Lung (tissue), 12 donors: ENCODE results near the gene CACNA1D. TPM values are rescaled to one million over a fixed set of nuclear protein-coding genes. Genes with fewer than 3 reads are reported as not detected.

Source experiments
- ATAC-seq: fragments of 200-7000 bp; cut with Tn5 transposase; one replicate; pipeline ENCODE4 v1.9.1; 2020; ENCODE audit warnings: moderate number of reproducible peaks; ENCODE audit not compliant: insufficient read depth, low FRiP score
- DNase-seq, 3 donors: peaks; one replicate each; pipeline ENCODE4 v3.0.0-alpha.2; 2013 to 2017
- H3K27ac ChIP-seq, 2 donors: one replicate each; pipeline ENCODE4 v1.5.1; 2013; ENCODE audit warnings: mild to moderate bottlenecking in 2 of 2, moderate library complexity in 2 of 2, control low read depth in 1 of 2, inconsistent platforms in 1 of 2, low read depth in 1 of 2, low read length in 1 of 2
- H3K27me3 ChIP-seq, 3 donors: one replicate each; pipeline ENCODE4 v1.5.1; 2013; ENCODE audit warnings: low read length in 2 of 3; ENCODE audit not compliant: control insufficient read depth in 3 of 3, insufficient read depth in 3 of 3
- H3K36me3 ChIP-seq, 4 donors: one replicate each; pipeline ENCODE4 v1.5.1; 2013; ENCODE audit warnings: low read length in 4 of 4, mild to moderate bottlenecking in 1 of 4, moderate library complexity in 1 of 4; ENCODE audit not compliant: control insufficient read depth in 4 of 4, insufficient read depth in 4 of 4
- H3K4me1 ChIP-seq, 5 donors: one replicate each; pipeline ENCODE4 v1.5.1; 2013; ENCODE audit warnings: low read length in 5 of 5, mild to moderate bottlenecking in 2 of 5, moderate library complexity in 1 of 5; ENCODE audit not compliant: control insufficient read depth in 5 of 5, insufficient read depth in 5 of 5
- H3K4me3 ChIP-seq: one replicate; pipeline ENCODE4 v1.5.1; 2013; ENCODE audit warnings: mild to moderate bottlenecking, control low read depth, moderate library complexity
- H3K9ac ChIP-seq, 2 donors: one replicate each; pipeline ENCODE4 v1.5.1; 2013; ENCODE audit warnings: low read length in 2 of 2, control low read depth in 1 of 2; ENCODE audit not compliant: insufficient read depth in 1 of 2
- H3K9me3 ChIP-seq, 4 donors: one replicate each; pipeline ENCODE4 v1.5.1; 2013; ENCODE audit warnings: low read length in 3 of 4, mild to moderate bottlenecking in 1 of 4, moderate library complexity in 1 of 4; ENCODE audit not compliant: control insufficient read depth in 4 of 4, insufficient read depth in 3 of 4
- CTCF ChIP-seq: IDR thresholded peaks from 2 replicates; pipeline ENCODE4 v1.5.1; 2012; ENCODE audit warnings: mild to moderate bottlenecking; ENCODE audit errors: control extremely low read depth, extremely low read depth
- WGBS, 2 donors: extraction: QIAGEN DNeasy Blood & Tissue Kit; methylation state at CpG; one replicate each; pipeline ENCODE4 v1.1.7; 2013; 5-methylcytosine and 5-hydroxymethylcytosine counted together
- polyA plus RNA-seq, 2 donors: library from polyadenylated mRNA; stranded (reverse); fragments of 200-250 nt; gene quantifications; one replicate each; pipeline ENCODE4 v1.2.1, GENCODE V29; 2013
- total RNA-seq, 2 donors: library from RNA; depleted of rRNA in 1 of 2; stranded (reverse); fragments of >200 nt in 1 of 2; gene quantifications; one replicate each; pipeline ENCODE4 v1.2.1, GENCODE V29; 2014 to 2021
- donor health status: control.
- donor health status: control.
- donor health status: Bipolar disorder and iron deficiency.
- donor health status: healthy.
- donor health status: DM: yes; HTN: yes; CAD: no.

The CACNA1D gene
- total and polyA plus RNA-seq, 4 donors: 2.7 to 96.8 (median 23.1) TPM

GRCh38 chr3:53729159-53729558 lies 234.7 kb downstream of the CACNA1D start:
- Histone ChIP-seq H3K36me3 (peaks cover 0 to 44% (median 18%) of the 10 kb centered on the region in 4 donors), H3K27me3 (no peaks in the 10 kb centered on the region), H3K4me1 (peaks cover 0 to 9% (median 0%) of the 10 kb centered on the region in 5 donors), H3K4me3 (no peak overlapping the region), H3K27ac (no peak overlapping the region), H3K9ac (no peak overlapping the region), H3K9me3 (peaks cover 0 to 3% (median 0%) of the 10 kb centered on the region in 4 donors)
- ATAC-seq (no peak), DNase-seq (no peak)
- WGBS, 2 donors: 89 to 91% methylated on average over 6 of the region's 6 CpGs
- no peak for TF ChIP-seq CTCF

GRCh38 chr3:53729618-53730017 lies 235.2 kb downstream of the CACNA1D start:
- 55 to 78% methylated on average over 2 of the region's 2 CpGs for WGBS, 2 donors
- ATAC-seq (no peak), DNase-seq (no peak)
- H3K36me3 ChIP-seq: peaks cover 0 to 44% (median 18%) of the 10 kb centered on the region in 4 donors
- H3K27me3 ChIP-seq: no peaks in the 10 kb centered on the region
- H3K27ac ChIP-seq: no peak overlapping the region
- no peak overlapping the region for H3K9ac ChIP-seq
- TF ChIP-seq CTCF: no peak
- H3K4me1 ChIP-seq: peaks cover 0 to 9% (median 0%) of the 10 kb centered on the region in 5 donors
- H3K9me3 ChIP-seq: peaks cover 0 to 3% (median 0%) of the 10 kb centered on the region in 4 donors
- H3K4me3 ChIP-seq: no peak overlapping the region

GRCh38 chr3:53730576-53730975 lies 236.2 kb downstream of the CACNA1D start:
- 63 to 80% methylated on average over 8 of the region's 8 CpGs for WGBS, 2 donors
- TF ChIP-seq CTCF: no peak
- H3K27ac ChIP-seq: no peak overlapping the region
- peaks cover 0 to 3% (median 0%) of the 10 kb centered on the region in 4 donors for H3K9me3 ChIP-seq
- DNase-seq (peak; percentile 79 to 88 (median 86)), ATAC-seq (no peak)
- peaks cover 0 to 43% (median 19%) of the 10 kb centered on the region in 4 donors for H3K36me3 ChIP-seq
- no peaks in the 10 kb centered on the region for H3K27me3 ChIP-seq
- H3K4me1 ChIP-seq: peaks cover 0 to 9% (median 0%) of the 10 kb centered on the region in 5 donors
- no peak overlapping the region for H3K9ac ChIP-seq
- H3K4me3 ChIP-seq: peak overlapping the region; percentile 13

- ATAC-seq (no peak), DNase-seq (no peak)
- Histone ChIP-seq H3K4me3 (no peak overlapping the region), H3K27ac (no peak overlapping the region), H3K36me3 (peaks cover 0 to 50% (median 20%) of the 10 kb centered on the region in 4 donors), H3K9ac (no peak overlapping the region), H3K9me3 (no peaks in the 10 kb centered on the region), H3K4me1 (peaks cover 0 to 9% (median 0%) of the 10 kb centered on the region in 5 donors), H3K27me3 (no peaks in the 10 kb centered on the region)
- WGBS, 2 donors: 90 to 95% methylated on average over 16 of the region's 16 CpGs
- no peak for TF ChIP-seq CTCF
These were observed 237.7 kb downstream of the CACNA1D start for GRCh38 chr3:53731934-53732624.
